HG03354 (cell line): ENCODE measurements around the gene WFIKKN1.
A peak's percentile ranks its signal among the peaks of the same experiment; 100 is the strongest.

Source experiments
- ATAC-seq: cut with Tn5 transposase; IDR thresholded peaks from one replicate; pipeline ENCODE4 v1.9.1; 2021; ENCODE audit warnings: mild to moderate bottlenecking; ENCODE audit not compliant: unreplicated experiment, poor library complexity, severe bottlenecking

Gene WFIKKN1

GRCh38 chr16:634051-634670, 3.4 kb downstream of the WFIKKN1 start:
- ATAC-seq, result no peak

- no peak for ATAC-seq
These were observed 4.2 kb downstream of the WFIKKN1 start for GRCh38 chr16:634996-635395.

DNA sequence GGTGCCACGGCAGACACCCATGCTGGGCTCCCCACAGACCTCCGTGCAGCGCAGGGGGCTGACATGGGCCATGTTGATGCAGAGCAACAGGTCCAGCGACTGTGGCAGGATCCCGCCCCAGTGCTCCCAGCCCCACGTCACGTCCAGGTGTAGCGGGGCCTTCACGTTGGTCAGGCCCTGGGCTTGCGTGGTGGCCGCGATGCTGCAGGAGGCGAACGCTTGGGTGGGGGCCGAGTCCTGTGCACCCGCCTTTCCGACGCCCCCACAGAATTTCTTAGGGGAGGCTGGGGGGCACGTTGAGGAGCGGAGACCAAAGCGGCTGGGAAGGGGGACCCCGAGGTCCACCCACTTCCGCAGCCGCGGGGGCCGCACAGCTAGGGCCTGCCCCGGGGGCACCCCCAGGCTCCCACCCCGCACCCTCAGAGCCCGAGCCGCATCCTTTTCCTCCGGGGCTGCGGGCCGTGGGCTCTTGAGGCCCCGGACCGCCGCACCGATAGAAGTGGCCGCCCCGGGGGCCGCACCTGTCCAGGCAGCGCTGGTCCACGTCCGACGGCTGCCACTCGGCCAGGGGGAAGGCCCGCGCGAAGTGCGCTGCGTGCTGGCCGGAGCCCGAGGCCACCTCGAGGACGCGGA, 4.9 kb downstream of the WFIKKN1 start:
- ATAC-seq, result peak; percentile 6

DNA sequence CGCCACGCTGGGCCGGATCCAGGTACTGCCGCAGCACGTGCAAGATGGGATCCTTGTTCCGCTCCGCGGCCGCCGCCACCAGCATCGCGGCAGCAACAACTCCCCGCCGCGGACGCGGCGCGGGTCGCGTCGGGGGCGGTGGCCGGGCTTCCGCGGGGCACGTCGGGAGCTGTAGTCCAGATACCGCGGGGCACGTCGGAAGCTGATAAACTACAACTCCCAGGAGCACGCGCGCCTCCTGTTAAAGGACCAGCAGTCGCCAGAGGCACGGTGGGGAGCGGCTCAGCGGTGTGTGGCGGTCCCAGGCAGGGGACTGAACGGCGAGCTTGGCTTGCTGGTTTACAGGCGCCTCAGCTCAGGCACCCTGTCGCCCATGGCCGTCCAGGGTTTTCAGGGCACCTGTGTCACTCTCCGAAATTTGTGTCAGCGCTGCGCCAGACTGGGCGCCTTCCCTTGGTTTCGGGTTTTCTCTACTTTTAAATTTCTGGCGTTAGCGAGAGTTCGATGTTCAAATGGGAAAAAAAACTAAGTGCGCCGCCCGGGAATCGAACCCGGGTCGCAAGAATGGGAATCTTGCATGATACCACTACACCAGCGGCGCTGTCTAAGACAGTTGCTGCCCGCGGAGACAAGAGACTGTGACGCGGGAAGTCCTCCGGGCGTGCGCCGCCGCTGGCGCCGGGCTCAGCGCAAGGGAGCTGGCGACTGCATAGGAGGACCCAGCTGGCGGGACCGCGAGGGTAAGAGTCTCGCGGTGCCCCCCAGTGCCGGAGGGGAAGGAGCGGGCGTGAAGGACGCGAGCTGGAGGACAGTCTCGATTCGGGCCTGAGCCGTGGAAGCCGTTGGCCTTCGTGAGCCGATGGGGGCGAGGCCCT, 5.7 kb downstream of the WFIKKN1 start, which contains the start of gene METTL26:
Gene METTL26 (minus strand): TSS at position 100 of the 875 bp plus-strand sequence. CDS start 15 bp downstream, at position 85.
- peak; percentile 86 for ATAC-seq

DNA sequence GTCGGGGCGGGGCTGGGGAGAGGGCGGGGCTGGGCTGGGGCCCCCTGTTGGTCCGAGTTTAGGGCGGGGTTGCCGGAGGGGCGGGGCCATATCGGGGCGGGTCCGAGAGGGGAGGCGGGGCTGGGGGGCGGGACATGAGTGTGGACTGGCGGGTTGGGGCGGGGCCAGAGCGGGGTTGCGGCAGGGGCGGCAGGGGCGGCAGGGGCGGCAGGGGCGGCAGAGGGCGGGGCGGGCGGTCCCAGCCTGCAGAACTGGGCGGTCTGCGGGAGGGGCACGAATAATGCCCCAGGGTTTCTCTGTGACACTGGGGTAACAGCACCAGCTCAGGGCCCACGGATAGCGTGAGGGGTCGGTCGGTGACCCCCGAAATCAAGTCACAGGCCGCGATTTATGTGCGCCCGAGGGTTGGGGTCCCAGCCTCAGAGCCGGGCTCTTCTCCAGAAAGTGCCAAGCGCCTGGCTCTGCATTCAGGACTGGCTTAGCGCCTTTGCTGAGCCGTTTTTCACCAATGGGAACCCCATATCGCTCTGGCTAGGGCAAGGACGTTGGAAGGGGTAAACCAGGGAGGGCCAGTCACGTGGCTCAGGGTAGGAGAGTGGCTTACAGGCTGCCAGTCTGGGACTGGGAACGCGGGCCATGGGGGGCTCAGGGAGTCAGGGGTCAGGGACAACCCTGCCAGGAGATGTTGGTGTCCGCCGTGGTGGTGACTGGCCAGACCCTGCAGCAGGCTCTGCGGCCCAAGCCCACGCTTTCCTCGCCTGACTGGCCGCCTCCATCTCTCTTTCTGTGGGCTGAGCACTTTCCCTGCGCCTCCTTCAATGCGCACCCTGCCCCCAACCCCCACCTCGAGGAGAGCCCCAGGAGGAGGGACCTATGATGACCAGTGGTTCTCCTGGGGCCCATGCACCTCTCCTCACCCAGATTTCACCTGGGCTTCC, 6.6 kb downstream of the WFIKKN1 start:
- ATAC-seq, result no peak

- no peak for ATAC-seq
These were observed 7.3 kb downstream of the WFIKKN1 start for GRCh38 chr16:638034-638543.

- no peak for ATAC-seq
These were observed 8.1 kb downstream of the WFIKKN1 start for GRCh38 chr16:638836-639235.

DNA sequence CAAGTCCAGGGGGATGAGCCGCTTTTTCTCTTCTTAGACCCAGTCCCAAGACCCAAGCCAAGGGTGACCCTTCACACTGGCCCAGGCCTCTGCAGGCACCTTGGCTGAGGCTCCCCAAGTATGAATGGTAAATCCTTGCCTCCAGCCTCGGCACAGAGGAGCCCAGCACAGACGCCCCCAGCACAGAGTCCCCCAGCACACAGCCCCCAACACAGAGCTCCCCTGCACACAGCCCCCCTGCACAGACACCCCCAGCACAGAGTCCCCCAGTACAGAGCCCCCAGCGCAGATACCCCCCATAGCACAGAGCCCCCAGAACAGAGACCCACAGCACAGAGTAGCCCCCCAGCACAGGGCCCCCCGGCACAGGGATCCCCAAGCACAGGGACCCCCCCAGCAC, 9.8 kb downstream of the WFIKKN1 start:
- ATAC-seq, result no peak

DNA sequence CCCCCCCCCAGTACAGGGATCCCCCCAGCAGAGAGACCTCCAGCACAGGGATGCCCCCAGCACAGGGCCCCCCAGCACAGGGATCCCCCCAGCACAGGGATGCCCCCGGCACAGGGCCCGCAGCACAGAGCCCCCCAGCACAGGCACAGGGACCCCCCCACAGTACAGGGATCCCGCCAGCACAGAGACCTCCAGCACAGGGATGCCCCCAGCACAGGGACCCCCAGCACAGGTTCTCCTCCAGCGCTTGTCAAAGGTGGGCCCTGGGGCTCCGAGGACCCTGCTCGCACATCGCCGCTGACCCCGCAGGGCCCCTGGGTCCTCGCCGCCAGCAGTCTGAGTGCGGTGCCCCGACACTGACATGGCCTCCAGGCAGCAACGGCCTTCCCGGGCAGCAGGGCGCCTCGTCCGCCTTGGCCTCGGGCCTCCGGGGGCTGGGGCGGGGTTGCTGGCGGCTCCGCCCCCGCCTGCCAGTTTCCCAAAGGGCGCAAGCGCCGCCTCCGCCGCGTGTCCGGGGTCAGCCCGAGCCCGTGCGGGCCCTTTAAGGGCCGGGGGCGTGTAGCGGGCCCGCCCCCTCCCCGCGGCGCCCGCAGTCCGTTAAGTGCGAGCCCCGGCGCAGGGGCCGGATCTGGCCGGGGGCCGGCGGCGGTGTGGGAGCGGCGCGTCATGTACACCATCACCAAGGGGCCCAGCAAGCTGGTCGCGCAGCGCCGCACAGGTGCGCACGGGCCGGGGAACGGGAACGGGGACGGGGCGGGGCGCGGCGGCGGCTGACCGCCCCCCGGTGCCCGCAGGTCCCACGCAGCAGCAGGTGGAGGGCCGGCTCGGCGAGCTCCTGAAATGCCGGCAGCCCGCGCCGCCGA, 10.8 kb downstream of the WFIKKN1 start, which contains the start of gene MCRIP2:
Gene MCRIP2 (plus strand): TSS at position 503 of the 863 bp plus-strand sequence. CDS start 164 bp downstream, at position 667.
- peak; percentile 48 for ATAC-seq

- peak; percentile 41 for ATAC-seq
These were observed 11.6 kb downstream of the WFIKKN1 start for GRCh38 chr16:642189-643049.

DNA sequence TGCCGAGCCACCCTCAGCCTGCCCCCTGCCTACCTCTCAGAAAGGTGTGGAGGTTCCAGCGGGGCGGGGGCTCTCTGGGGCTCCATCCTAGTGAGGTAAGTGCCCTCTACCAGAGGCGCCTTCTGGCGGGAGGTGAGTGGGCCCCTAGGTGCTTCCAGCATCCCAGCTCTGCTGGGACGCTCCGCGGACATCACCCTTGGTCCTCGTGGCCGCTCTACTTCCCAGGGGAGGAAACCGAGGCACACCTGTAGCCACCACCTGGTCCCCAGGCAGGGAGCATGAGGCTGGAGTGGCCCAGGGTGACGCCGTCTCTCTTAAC, 12.2 kb downstream of the WFIKKN1 start:
- no peak for ATAC-seq

DNA sequence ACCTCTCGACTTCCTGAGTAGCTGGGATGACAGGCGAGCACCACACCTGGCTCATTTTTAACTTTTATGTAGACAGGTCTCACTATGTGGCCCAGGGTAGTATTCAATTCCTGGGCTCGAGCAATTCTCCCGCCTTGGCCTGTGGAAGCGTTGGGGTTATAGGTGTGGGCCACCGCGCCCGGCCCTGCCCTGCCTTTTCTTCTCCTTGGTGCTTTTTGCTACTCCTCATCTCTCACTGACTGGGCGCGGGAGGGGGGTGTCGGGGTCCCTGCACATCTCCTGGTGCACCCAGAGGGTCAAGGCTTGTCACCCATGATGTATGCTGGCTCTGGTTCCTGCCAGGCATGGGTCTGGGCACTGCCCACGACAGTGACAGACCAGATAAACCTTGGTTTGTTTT, 13.8 kb downstream of the WFIKKN1 start:
- ATAC-seq, result no peak

DNA sequence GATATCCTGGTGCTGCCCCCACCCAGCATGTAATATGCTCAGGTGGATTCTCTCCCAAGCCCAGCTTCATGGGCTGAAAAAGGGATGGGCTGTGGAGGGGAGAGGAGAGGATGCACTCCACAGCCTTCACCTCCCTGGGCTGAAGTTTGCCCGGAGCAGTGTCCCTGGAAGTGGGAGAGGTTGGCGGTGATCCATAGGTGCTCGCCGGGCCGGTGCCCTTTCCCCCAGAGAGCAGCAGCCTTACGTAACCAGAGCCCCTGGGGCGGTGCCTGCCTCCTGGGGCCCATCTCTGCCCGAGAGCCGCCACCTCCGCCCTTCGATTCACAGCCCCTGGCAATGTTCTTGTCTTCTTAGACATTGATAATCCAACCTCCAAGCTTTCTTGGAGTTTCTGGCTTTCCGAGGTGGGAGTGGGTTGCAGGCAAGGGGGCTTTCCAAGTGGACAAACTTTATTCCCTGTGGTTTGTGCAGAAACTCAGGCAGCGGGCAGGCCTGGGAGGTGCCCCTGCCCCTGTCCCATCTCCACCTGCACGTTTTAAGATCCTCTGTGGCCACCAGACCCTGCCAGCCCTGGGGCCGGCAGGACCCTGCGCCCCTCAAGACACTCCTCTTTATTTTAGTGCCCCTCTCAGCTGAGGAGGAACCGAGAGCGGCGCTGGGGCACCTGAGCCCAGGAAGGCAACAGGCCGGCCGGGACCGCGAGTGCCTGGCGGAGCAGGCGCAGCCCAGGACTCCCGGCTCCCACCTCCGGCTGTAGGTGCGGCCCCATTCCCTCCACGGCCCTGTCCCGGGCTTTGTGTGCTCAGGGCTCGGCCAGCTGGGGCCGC, 15.3 kb downstream of the WFIKKN1 start:
- no peak for ATAC-seq

GRCh38 chr16:646679-647172, 15.9 kb downstream of the WFIKKN1 start:
- ATAC-seq, result no peak

- no peak for ATAC-seq
These were observed 16.6 kb downstream of the WFIKKN1 start for GRCh38 chr16:647173-647902.
